ENCODE results near the gene FANCC.

GRCh38 chr9:95175523-95175922 is 142.0 kb downstream of the FANCC start:
- TF ChIP-seq CTCF (IDR thresholded peaks at IDR 0.05) = no peak
- TF ChIP-seq RFX5 (IDR thresholded peaks at IDR 0.05; ENCODE audit: low read length) = no peak
- TF ChIP-seq EP300 (IDR thresholded peaks at IDR 0.05; ENCODE audit: borderline replicate concordance in 1 of 2, low read depth in 1 of 2, low read length in 1 of 2) = no peak
- no peak for TF ChIP-seq POLR2AphosphoS5 (IDR thresholded peaks at IDR 0.05; ENCODE audit: low read depth, low read length)
- no peak for TF ChIP-seq TAF1 (IDR thresholded peaks at IDR 0.05; ENCODE audit: borderline replicate concordance, low read depth, low read length)
- TF ChIP-seq JUND (IDR thresholded peaks at IDR 0.05) = no peak
- TF ChIP-seq, protein P1, sequence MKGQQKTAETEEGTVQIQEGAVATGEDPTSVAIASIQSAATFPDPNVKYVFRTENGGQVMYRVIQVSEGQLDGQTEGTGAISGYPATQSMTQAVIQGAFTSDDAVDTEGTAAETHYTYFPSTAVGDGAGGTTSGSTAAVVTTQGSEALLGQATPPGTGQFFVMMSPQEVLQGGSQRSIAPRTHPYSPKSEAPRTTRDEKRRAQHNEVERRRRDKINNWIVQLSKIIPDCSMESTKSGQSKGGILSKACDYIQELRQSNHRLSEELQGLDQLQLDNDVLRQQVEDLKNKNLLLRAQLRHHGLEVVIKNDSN (IDR thresholded peaks at IDR 0.05; ENCODE audit: borderline replicate concordance, low read depth) = no peak
- TF ChIP-seq RXRA (IDR thresholded peaks at IDR 0.05; ENCODE audit: borderline replicate concordance, low read depth) = no peak
- TF ChIP-seq, protein P2, sequence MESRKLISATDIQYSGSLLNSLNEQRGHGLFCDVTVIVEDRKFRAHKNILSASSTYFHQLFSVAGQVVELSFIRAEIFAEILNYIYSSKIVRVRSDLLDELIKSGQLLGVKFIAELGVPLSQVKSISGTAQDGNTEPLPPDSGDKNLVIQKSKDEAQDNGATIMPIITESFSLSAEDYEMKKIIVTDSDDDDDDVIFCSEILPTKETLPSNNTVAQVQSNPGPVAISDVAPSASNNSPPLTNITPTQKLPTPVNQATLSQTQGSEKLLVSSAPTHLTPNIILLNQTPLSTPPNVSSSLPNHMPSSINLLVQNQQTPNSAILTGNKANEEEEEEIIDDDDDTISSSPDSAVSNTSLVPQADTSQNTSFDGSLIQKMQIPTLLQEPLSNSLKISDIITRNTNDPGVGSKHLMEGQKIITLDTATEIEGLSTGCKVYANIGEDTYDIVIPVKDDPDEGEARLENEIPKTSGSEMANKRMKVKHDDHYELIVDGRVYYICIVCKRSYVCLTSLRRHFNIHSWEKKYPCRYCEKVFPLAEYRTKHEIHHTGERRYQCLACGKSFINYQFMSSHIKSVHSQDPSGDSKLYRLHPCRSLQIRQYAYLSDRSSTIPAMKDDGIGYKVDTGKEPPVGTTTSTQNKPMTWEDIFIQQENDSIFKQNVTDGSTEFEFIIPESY (IDR thresholded peaks at IDR 0.05; ENCODE audit: borderline replicate concordance, low read depth) = no peak
